NCI-H1436 (cell line): ENCODE data around the gene LAMA5.

ENCODE experiments used
- DNase-seq: peaks from one replicate; lab custom pipeline; 2025; lab: John Stamatoyannopoulos, UW

Gene LAMA5

DNA sequence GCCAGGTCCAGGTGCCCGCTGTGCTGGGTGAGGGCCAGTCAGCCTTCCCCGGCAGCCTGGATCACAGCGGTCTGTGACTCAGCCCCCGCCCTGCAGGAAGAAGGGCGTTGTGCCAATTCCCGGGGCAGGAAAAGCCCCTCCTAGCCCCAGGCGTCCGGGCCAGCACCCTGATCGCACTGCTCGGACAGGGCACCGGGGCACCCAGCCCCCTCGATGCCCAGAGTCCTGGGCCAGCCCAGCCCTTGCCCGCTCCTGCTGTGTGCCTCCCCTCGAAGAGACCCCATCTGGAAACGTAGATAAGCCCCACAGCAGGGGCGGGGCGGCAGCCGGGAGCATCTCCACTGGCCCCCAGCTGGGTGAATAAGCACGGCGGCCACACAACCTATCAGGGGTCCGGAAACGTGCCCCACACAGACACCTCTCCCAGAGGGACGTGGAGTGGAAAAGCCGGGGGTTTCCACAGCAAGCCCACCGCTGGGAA is 9.9 kb downstream of the LAMA5 start:
- DNase-seq, result no peak

DNA sequence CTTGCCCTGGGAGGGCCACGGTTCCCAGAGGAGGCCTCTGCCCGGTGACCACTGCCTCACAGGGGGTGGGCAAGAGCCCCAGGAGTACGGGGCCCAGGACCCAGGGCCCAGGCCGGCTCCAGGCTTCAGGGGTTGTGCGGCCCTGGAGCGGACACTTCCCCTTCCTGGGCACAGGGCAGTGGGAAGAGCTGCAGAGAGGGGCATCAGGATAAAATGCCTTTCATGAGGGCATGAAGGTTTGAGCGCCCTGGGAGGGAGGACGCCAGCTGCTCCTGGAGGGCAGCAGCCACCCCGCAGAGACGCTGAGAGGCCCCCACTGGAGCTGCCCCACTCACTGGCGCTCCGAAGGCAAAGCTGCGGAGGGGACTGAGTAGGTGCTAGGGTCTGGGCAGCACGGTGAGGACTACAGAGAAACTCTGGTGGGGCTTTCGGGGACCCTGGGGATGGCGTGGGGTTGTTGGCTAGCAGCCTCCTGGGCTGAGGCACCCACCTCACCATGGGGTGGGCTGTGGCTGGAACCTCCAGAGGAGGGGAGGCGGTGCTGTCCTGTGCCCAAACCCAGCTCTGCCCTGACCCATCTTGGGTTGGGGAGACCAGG is 10.4 kb downstream of the LAMA5 start:
- no peak for DNase-seq

DNA sequence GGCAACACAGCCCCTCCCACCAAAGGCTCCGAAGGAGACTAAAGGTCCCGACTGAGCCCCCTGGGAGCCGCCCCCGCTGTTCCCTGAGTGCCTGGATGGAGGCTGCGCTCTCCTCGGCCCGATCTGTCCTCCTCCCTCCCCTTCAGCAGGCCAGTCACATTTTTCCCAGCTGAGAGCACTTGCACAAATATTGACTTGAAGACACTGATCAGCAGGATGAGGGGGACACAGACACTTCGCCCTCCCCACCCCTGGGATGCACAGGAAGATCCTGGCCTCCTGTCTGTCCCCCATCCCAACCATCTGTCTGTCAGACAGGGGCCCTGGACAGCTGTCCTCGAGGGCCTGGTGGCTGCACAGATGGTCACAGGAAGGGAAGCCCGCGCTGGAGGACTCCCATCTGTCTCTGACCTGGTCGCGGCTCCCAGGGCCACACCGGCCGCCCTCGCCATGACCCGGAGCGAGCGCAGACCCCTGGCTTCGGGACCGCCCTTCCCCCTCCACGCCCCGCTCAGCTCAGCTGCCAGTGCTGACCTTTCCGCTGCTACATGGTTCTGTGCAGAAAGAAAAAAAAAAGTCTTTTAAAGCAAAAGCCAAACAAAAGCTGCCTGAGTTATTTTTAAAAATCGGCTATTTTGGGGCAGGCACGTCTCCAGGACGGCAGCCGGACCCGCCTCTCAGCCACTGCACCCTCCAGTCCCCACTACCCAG is 11.1 kb downstream of the LAMA5 start:
- DNase-seq, result no peak

DNA sequence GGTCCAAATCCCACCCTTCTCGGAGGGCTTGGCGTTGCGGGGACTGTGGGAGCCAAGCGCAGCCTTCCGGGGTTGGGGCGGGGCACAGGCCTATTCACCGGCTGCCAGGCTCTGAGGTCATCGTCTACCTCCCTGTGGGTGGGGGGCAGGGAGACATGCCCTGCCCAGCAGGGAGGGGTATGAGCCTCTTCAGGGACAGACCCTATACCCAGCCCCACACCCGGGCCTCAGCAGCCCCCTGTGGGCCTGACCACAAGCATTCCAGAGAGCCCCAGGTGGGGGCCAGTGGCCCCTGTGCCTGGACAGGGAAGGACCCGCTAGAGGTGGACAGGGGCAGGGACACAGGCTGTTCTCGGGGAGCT is 11.6 kb downstream of the LAMA5 start:
- no peak for DNase-seq

DNA sequence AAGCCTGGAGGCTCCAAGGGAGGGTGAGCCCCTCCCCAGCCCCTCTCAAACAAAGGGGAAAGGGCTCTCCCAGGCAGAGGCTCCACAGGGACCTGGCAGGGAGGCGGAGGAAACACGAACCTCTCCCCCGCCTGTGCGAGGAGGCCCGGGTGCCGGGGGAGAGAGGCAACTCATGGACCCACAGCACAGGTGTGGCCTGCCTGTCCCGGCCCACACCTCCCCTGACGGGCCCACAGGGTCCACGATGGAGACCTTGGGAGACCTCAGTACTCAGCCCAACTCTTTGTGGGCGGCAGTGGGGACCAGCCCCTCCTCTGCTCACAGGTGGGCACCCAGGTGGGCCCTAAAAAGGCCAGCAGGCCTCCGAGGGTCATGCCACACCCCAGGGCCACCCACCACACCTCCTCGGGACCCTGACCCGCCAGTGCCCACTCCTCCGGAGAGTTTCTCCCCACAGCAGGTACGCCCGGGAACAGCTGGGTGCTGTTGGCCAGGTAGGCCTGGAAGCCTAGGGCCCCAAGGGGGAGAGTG is 12.2 kb downstream of the LAMA5 start:
- no peak for DNase-seq

DNA sequence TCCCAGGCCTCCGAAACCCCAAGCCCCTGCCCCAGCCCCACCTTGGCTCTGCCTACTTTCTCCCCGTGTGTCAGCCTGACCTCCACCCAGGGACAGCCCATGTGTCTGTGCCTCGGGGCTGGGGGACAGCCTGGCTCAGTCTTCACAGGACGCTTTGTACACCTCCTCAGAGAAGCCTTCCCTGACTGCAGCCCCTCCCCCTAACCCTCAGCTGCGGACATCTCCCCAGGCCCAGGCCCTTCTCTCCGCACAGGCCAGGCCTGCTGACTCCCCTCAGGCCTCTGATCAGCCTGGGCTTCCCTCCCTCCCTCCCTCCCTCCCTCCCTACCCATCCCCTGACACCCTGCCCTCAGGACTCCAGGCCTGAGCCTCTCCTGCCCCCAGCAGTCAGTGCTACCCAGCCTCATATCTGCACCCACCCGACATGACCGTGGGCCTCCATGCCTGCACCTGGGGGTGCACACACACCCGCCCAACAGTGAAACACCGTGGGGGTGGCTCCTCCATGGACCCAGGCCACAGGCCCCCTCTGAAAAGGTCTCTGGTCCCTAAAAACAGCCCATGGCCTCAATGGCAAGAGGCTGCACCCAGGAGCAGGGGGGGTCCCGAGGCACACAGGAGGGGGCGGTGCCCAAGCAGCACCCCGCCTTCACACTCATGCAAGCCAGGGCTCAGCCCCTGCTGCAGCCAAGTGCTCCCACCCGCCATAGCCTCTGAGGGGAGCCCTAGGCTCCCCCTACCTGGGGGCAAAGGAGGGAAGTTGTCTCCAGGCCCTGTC is 12.9 kb downstream of the LAMA5 start:
- no peak for DNase-seq

DNA sequence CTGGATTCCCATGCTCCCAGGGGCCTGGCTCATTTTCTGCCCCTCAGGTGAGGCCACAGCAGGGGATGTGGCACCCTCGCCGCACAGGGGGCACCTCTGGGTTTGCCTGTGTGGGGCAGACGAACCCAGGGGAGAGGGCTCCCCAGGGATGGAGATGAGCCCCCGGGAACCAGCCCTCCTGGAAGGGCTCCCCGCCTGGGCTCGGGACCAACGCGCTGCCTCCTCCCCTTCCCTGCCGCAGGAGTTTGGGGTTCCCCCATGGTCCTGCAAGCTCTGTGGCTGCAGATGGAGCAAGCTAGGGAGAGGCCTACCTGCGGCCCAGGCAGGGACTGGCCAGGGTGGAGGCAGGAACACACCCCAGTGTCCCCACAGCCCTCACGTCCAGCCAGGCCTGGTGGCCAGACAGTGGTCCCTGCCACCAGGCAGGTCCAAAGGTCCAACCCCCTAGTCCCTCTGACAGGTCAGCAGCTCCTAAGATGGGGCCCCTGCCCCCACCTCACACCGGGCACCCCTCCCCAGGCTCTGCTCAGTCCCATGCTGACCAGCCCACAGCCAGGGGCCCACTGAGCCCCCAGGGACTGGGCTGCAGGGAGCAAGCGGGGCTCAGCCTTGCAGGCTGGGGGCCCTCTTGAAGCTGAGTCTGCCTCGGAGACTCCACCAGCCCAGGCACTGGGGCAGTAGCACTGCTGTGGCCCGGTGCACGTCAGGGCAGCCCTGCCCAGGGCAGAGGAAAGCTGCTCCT is 13.7 kb downstream of the LAMA5 start:
- DNase-seq, result no peak

DNA sequence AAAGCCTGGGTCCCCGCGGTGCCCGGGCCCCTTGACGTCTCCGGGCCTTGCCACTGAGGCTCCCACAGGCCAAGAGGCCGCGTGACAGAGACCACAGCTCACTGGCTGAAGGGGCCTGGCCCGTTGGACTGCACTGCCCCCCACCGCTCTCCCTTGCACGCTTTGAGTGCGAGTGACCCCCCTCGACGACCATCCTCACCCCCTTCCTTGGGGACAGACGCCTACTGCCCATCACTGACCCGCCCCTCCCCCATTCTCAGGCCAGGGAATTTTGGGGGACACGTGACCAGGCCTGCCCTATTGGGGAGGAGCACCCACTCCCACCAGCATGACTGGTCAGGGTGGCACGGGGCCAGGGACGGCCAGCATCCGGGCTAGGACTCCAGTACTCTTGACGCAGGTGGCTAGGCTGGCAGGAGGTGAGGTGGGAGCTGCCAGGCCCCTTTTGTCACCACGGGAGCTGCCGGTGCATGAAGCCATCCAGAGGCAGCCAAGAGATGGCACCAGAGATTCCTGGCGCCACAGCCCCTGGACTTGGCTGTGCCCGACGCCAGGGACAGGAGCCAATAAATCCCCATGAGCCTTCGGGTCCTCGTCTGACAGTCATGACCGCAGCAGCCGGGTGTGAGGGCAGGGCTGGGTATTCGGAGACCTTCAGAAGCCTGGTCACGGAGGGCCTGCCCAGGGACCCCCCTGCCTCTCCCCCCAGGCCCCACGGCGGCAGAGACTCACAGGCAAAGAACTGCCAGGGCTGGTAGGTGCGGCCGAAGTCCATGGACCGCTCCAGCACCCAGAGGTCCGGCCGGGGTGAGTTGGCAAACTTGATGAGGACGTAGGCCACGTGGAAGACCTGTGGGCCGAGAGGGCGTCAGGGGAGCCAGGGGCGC is 14.5 kb downstream of the LAMA5 start:
- DNase-seq, result no peak

DNA sequence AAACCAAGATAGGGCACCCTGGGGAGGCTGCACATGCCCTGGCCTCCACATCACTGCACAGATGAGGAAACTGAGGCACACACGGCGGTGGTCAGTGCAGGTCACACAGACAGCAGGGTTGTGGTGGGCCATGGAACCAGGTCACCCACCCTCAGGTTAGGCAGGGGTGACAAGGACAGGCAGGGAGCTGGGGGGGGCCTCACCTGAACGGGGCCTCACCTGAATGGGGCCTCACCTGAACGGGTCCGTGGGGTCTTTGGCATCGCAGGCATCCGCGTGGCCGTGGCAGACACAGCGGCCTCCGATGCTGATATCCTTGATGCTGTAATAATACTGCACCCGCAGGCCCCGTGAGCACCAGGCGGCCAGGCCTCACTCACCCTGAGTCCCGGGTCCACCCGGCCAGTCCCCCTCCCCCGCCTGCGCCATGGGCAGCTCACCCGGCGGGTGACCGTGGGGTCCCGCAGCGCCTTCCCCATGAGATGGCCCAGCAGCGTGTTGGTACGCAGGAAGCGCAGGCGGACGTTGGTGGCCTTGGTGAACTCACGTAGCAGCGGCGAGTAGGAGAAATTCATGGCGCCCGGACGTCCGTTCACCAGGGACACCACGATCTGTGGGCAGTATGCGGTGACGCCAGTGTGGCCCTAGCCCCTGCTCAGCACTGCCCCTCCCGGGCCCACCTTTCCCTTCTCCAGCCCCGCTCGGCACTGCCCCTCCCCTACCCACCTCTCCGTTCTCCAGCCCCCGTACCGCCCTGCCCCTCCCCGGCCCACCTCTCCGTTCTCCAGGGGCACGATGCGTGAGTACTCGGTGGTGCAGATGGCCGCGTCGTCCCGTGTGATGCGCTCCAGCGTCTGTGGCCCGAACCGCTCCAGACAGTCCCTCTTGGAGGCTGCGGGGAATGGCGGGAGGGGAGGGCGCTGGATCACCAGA is 15.4 kb downstream of the LAMA5 start:
- DNase-seq, result no peak

DNA sequence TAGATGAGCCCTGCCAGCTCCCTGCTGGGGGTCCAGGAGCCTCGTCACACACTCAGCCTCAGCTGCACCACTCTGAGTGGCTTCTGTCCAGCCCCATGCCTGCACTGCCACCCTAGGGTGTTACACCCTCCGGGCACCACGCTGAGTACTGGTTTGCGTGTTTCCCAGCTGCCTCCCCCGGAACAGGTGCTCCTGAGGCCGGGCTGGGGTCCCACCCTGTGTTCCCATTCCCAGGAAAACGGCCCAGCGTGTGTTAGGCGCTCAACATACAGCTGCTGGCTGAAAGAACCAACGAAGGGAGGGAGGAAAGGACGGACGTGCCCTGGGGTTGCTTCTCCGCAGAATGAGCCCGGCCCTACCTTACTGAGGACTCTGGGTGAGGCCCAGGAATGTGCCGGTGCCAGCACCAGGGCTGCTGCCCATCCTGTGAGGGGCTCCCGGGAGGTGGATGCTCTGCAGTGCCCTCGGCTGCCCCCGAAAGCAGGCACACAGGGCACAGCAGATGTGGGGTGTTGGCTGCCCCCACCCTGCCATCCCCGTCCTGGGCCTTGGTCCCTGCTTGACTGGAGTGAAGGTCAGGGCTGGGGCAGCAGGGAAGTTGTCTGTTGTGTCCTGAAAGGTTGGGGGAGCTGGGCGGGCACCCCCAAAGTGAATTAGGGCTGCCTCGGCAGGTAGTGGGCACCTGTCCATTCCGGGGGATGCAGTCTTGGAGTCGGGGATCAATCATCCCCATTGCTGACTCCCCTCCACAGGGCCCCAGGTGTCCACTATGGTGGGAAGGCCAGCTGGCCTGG is 16.3 kb downstream of the LAMA5 start:
- DNase-seq, result no peak

DNA sequence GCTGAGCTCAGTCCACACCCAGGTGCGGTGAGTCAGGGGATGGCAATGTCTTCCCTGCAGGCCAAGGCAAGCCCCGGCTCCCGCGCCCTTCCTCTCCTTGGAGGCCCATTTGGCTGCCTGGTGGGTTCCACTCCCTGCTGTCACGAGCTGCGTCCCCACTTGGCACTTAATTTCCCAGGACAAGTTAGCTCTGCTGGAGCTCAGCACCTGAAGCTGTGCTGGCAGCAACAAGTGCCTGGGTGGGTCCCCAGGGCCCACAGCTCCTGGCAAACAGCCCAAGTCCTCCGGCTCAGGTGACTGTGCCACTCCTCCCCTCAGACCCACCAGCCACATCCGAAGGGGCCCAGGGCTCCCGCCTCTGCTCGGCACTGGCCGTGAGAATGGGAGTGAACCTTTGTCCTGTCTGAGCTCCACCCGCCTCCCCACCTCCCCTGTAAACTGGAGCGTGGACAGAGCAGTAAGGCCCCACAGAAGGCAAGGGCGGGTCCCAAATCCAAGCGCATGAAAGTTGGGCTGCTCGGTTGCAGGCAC is 16.9 kb downstream of the LAMA5 start:
- DNase-seq, result peak; percentile 81

DNA sequence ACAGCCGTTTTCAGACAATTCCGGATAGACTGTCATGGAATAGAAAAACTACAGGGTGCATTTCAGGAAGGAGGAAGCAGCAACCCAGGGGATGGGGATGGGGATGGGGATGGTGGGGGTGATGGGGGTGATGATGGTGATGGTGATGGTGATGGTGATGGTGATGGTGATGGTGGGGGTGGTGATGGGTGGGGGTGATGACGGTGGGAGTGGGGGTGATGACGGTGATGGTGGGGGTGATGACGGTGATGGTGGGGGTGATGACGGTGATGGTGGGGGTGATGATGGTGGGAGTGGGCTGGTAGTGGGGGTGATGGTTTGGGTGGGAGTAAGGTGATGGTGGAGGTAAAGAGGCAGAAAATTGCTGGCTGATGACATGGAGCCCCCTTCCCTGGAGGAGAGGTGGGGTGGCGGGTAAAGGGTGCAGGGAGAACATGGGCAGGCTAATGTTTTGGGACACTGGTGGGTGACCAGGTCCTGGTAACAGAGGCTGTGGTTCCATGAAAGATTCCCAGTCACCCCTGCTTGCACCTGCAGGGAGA is 17.5 kb downstream of the LAMA5 start:
- no peak for DNase-seq

DNA sequence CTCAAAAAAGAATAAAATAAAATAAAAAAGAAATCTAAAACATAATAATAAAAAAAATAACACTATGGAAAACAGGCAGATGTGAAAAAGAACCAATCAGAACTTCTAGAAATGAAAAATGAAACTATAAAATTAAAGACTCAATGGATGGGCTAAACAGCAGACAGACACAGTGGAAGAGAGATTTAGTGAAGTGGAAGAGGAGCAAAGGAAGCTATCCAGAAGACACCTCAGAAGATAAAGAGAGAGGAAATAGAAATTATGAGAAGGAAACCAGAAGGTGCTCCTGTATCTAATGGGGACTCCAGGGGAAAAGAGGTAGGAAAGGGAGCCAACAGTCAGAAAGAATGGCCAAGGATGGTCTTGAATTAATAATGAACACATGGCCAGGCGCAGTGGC is 18.5 kb downstream of the LAMA5 start:
- no peak for DNase-seq

DNA sequence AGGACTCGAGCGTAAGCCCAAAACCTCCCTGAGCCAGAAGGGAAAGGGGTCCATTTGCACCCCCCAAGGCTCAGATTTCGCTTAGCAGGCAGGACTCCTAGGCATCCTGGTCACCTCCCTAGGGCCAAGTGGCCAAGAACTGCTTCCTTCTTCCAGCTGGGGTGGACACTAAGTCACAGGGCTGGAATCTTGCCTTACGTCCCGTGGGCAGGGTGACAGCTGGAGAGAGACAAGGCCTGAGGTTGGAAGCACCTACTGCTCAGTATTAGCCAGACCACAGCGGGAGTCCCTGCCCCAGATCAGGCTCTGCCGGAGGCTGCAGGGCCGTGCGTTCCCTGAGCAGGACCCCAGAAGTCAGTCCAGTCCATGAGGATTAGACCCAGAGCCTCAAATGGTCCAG is 19.7 kb downstream of the LAMA5 start:
- DNase-seq, result no peak

DNA sequence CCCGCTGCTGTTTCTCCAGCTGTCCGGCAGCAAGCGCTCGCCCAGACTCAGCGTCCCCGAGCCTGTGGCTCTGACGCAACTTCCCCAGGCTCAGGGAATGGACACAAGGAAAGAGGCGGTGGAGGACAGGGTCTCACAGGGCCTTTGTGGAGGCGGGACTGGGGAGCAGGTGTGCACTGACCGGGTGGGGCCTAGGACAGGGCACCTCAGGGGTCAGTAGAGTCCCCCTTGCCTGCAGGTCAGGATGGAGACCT is 20.0 kb downstream of the LAMA5 start:
- DNase-seq, result no peak

DNA sequence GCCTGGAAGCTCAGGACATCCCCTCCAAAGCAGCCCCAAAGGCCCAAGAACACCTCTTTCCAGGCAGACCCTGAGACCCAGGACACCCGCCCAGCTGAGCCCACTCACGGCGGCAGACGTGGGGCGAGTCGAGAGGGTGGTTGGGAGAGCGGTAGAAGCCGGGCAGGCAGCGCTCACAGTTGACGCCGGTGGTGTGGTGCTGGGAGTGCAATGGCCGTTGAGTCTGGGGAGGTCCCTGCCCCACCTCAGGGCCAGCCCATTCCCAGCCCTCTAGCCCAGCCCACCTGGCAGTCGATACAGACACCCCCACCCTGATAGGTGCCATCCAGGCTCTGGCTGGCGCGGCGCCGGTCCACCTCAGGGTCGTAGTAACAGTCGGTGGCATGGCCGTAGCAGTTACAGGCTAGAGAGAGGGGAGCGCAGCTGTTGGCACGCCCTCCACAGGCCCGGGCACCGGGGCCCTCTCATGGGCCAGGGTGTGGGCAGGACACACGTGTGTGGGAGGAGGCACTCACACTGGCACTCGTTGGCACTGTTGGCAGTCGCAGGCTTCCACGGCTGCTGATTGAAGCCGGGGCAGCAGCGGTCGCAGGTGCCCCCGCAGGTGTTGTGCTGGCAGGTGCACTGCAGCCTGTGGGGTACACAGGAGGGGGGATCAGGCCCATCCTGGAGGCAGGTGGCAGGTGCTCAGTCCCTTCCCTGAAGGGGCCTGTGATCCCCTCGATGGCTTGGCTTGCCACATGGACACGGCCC is 20.5 kb downstream of the LAMA5 start:
- DNase-seq, result no peak

DNA sequence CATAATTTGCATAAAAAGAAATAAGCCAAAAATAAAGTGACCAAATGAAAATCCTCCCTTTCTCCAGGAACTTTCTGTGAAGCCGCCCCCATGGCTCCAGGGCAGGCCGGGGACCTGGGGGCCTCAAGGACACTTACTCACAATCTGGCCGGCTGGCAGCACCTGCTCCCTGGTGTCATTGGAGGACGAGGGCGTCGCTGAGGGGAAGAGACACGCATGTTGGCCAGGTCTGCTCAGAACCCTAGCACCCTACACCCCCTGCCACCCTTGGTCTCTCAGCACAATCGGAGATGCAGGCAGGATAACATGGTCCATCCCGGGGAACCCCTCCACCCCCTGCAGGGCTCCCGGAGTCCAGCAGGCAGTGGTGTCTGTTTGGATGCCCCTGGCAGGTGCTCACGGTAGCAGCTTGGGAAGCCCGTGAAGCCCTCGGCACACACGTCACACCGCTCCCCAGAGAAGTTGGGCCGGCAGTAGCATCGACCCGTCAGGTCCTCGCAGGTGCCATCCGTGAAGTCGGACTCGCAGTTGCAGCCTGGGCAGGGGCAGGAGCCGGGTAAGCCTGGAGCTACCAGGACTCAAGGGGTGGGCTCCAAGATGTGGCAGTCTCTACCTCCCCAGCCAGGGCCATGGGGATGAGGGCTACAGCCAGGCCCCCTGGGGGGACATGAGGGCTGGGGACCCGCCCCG is 21.3 kb downstream of the LAMA5 start:
- no peak for DNase-seq

DNA sequence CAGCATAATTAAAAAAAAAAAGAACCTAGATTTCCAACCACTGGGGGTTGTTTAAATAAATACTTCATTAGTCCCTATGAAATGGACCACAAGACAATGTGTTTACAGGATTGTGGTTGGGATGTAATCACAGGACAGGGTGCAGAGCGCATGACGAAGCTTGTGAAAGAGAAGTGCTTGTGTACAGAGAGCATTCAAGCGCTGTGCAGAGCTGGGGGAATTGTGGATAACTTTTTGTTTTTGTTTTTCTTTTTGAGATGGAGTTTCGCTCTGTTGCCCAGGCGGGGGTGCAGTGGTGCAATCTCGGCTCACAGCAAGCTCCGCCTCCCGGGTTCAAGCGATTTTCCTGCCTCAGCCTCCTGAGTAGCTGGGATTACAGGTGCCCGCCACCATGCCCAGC is 22.3 kb downstream of the LAMA5 start:
- DNase-seq, result no peak
